Measurements from ENCODE around the gene GPR146.
"Not testable (repeated sequence)": the region's sequence is repeated elsewhere in the genome, so short reads cannot be mapped to it uniquely, and the experiment has no call there.

The GPR146 gene, protein sequence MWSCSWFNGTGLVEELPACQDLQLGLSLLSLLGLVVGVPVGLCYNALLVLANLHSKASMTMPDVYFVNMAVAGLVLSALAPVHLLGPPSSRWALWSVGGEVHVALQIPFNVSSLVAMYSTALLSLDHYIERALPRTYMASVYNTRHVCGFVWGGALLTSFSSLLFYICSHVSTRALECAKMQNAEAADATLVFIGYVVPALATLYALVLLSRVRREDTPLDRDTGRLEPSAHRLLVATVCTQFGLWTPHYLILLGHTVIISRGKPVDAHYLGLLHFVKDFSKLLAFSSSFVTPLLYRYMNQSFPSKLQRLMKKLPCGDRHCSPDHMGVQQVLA

DNA sequence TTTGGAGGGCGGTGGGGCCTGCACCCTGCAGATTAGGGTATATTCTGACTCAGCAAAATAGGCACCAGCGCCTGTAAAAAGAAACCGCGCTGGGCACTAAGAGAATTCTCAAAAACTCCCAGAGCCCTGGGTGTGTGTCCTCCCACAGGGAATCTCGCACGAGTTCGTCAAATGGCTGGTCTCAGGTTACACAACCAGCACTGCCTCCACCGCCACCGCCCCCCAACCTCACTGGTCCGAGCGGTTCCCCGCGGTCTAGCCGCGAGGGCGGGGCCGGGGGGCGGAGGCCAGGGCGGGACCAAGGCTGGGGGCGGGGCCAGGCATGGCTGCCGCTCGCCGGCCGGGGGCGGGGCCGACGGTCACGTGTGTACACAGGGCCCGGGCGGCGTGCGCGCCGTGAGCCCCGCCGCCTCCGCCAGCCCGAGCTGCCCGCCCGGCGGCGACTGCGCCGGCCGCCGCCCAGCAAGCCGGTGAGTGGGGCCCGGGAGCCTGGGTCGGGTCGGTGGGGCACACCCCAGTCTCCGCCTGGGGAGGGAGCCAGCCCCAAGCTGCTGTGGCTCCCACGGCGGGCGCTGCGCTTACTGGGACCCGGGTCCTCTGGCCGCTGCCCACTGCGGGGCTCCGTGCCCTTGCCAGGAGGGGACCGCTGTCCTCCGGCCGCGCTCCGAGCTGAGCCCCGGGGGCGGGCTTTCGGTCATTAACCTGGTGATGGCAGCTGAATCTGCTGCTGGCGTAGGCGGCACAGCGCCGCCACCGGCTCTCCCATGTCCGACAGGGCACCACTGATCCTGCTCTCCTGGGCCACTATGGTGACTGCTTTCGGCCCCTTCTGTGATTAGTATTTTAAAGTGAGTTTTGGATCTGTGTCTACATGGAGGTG lies at the start of gene GPR146:
GPR146 (plus strand) TSS at position 358 of the 880 bp plus-strand sequence. CDS start 12,970 bp downstream, outside the sequence.
- DNase-seq = peak; percentile 83 to 99 (median 95)
- intact Hi-C loops (cut with DNase I) = no loop called here

DNA sequence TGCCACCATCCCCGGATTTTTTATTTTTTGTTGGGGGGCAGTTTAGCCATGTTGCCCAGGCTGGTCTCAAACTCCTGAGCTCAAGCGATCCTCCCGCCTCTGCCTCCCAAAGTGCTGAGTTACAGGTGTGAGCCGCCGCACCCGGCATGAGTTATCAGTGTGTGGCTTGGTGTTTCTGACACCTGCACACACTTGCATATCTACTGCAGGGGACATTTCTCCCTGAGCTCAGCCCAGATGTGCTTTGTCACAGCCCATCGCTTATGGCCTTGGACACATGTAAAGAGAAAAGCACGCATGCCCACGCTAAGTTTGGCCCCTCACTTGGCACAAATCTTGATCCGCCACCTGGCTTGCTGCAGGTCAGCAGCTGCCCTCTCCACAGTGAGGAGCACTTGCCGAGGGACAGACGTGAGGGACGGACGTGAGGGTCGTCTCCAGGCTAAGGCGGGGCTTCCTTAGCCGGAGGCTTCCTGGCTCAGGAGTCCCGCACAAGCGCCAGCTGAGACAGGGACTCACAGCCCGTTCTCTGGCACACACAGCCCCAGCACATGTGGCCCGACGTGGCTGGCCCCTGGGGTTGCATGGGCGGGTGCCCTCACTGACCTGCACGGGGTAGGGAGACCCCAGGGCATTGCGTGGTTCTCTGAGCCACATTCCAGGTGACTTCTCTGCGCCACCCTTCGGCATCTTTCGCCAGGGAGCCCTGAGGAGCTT lies 49.6 kb upstream of the GPR146 start:
- no peak for DNase-seq
- intact Hi-C loops (cut with DNase I) = loop anchor here (1.0 to 10.0 kb wide), 2 partner anchors 71 to 160 kb away; no protein-coding TSS in a partner anchor

DNA sequence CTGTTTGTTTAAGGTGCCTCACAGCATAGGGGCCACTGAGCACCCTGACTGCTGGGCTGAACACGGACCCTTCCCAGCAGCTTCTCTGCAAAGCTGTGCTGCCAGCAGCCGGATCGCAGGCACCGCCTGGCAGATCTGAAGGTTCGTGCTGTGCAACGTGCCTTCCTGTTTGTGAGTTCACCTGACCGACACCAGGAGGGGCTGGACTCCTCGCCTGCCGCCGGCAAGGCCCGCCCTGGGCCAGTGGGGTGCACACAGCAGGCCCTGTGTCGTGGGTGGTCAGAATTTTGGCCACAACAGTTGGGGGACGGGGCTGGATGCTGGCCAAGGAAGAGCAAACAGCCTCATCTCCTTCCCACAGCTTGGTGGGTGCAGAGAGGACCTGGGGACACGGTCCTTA lies 48.8 kb upstream of the GPR146 start:
- no peak for DNase-seq
- intact Hi-C loops (cut with DNase I) = loop anchor here (10.0 kb wide), 1 partner anchor 159 kb away; no protein-coding TSS in a partner anchor

DNA sequence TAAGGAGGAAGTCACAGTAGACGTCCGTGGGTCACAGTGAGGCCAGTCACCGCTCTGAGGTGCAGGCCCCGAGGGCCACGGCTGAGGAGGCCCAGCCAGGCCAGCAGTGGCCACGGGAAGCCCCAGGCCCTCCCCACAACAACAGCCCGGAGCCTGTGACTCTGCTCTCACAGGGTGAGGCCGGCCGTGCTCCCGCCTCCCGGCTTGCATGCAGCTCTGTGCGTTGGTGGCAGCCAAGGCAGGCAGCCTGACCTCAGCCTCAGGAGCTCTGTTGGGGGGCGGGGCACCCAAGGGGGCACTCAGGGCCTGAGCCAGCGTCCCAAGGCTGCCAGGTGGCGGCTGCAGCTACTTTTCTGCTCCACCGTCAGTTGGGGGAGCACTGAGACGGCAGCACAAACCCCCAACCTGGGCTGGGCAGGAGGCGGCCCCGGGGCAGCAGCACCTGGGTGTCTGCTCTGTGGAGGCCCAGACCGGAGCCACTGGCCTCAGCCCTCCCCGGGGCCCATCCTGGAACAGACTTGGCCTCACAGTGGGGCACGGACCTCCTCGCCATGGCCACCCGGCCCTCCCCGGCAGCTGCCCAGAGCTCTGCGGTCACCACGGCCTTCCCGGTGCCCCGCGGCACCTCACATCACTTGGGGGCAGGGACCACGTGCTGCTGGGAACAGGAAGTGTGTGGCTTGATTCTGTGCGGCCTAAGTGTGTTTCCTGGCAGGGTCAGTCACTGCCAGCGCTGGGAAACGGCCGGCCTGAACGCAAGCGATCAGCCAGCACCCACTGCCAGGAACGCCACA lies 48.1 kb upstream of the GPR146 start:
- DNase-seq = no peak
- intact Hi-C loops (cut with DNase I) = loop anchor here (10.0 kb wide), 1 partner anchor 159 kb away; no protein-coding TSS in a partner anchor

DNA sequence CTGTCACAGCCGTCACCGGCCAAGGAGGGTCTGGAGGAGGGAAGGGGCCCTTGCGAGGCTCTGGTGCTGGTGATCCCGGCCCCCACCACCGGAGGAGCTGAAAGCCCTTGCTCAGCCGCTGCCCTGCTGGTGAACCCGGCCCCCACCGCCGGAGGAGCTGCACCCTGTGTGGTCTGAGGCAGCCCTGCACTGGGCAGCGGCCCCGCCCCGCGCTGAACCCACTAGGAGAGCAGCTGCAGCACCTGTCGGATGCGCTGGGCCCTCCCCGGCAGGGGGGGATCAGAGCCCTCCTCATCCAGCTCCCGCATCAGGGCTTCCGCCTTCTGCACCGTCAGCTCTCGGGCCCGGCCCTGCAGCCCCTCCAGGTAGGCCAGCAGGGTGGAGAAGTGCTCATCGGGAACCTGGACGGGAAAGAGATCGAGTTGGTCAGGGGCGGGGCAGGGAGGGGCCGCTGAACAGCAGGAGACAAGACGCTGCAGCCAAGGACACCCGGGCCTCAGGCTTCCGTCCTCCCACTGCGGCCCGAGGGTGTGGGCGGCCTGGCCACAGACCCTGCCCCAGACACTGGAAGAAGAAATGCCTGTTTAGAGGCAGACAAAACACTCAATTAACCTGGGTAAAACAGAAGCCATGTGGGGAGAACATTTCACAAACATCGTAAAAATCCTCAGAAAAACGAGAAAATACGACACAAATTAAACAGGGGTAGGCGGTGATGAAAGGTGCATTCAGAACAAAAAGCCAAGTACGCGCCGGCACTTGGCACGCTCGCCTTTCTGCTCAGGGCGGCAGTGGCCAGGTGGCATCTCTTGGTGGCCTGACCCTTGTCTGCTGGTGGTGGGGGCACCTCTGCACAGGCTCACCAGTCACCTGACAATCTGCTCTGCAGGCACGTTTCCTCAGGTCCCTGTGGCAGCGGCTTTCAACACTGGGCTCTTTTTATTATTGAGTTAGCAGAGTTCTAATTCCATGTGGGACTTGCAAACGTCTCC lies 46.6 kb upstream of the GPR146 start:
- DNase-seq = no peak
- intact Hi-C loops (cut with DNase I) = loop anchor here (10.0 kb wide), 1 partner anchor 157 kb away; no protein-coding TSS in a partner anchor

DNA sequence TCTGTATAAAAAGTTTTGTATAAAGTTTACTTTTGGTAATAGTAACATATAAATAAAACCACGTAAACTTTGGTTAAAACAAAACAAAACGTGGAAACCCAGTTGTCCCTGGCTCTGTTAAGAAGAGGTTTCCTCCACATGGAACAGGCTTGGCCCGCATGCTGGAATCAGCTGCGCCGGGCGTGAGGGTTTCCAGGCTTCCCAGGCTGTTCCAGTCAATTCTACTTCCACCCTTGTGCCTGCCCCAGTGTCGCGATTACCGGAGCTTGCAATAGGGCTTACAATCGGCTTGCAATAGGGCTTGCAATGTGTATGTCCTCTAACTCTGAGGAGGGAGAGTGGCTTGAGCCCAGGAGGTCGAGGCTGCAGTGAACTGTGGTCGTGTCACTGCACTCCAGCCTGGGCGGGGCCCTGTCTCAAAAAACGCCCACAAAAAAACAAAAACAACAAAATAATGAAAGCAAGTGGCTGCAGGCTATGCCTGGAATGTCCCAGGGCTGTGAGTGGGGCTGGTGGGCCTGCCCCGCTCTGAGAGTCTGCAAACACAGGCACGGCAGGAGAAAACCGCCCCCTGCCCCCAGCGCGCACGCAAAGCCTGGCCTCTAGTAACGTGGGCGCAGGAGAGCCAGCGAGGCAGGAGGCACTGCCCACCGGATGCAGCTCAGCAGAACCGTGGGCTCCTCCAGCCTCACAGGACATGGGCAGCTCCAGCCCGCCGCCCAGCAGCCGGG lies 45.0 kb upstream of the GPR146 start:
- DNase-seq = no peak
- intact Hi-C loops (cut with DNase I) = loop anchor here (10.0 kb wide), 1 partner anchor 155 kb away; no protein-coding TSS in a partner anchor

DNA sequence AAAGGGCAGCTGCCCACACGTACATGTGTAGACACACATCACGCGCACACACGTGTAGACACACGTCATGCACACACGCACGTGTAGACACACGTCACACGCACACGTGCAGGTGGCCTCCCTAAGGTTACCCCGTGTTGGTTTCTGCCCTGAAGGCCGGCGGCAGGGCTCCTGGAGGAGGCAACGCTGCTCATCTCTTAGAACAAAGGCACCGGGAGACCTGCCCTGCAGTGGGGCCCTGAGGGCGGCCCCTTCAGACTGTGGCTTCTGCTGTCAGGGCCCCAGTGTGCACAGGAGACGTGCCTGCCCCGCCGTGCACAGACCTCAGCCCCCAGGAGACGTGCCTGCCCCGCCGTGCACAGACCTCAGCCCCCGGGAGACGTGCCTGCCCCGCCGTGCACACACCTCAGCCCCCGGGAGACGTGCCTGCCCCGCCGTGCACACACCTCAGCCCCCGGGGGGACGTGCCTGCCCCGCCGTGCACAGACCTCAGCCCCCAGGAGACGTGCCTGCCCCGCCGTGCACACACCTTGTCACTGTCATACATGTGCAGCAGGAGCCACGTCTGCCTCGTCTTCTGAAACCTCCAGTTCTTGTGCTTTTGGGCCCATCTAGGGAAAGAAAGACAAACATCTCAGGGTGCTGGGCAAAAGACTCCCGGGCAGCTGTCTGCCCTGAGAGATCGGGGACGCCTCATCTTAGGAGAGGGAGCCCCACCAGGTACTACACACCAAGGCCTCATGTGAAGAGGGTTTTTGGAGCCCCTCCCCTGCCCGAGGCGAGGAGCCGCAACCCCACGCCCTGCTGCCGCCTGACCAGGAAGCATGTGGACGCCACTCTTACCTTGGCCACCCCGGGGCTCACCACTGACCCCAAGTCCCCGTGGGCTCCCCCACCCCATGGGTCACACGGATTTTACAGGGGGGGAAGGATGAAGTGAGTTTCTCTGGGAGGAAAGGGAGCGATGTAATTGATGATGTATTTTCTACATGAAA lies 44.1 kb upstream of the GPR146 start:
- intact Hi-C loops (cut with DNase I) = loop anchor here (10.0 kb wide), 1 partner anchor 155 kb away; no protein-coding TSS in a partner anchor
- DNase-seq = no peak

DNA sequence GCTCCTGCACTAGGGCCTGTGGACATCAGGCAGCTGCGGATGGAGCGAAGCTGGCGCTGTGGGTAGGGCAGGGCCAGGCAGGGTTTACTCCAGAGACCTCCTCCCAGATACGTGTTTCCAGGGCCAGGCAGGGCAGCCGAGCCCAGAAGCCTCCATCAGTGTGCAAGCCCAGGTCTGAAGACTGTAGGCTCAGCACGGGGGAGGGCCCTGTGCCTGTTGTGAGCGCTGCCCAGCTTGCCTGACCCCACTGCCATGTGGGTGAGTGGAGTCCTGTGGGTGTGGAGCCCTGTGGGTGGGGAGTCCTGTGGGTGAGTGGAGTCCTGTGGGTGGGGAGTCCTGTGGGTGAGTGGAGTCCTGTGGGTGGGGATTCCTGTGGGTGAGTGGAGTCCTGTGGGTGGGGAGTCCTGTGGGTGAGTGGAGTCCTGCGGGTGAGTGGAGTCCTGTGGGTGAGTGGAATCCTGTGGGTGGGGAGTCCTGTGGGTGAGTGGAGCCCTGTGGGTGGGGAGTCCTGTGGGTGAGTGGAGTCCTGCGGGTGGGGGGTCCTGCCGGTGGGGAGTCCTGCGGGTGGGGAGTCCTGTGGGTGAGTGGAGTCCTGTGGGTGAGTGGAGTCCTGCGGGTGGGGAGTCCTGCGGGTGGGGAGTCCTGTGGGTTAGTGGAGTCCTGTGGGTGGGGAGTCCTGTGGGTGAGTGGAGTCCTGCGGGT lies 43.1 kb upstream of the GPR146 start:
- intact Hi-C loops (cut with DNase I); DNase-seq: not testable (repeated sequence)

DNA sequence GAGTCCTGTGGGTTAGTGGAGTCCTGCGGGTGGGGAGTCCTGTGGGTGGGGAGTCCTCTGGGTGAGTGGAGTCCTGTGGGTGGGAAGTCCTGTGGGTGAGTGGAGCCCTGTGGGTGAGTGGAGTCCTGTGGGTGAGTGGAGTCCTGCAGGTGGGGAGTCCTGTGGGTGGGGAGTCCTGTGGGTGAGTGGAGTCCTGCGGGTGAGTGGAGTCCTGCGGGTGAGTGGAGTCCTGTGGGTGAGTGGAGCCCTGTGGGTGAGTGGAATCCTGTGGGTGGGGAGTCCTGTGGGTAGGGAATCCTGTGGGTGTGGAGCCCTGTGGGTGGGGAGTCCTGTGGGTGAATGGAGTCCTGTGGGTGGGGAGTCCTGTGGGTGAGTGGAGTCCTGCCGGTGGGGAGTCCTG lies 42.3 kb upstream of the GPR146 start:
- DNase-seq; intact Hi-C loops (cut with DNase I): not testable (repeated sequence)

DNA sequence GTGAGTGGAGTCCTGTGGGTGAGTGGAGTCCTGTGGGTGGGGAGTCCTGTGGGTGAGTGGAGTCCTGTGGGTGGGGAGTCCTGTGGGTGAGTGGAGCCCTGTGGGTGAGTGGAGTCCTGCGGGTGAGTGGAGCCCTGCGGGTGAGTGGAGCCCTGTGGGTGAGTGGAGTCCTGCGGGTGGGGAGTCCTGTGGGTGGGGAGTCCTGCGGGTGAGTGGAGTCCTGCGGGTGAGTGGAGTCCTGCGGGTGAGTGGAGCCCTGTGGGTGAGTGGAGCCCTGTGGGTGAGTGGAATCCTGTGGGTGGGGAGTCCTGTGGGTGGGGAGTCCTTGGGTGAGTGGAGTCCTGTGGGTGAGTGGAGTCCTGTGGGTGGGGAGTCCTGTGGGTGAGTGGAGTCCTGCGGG lies 41.9 kb upstream of the GPR146 start:
- intact Hi-C loops (cut with DNase I); DNase-seq: not testable (repeated sequence)

DNA sequence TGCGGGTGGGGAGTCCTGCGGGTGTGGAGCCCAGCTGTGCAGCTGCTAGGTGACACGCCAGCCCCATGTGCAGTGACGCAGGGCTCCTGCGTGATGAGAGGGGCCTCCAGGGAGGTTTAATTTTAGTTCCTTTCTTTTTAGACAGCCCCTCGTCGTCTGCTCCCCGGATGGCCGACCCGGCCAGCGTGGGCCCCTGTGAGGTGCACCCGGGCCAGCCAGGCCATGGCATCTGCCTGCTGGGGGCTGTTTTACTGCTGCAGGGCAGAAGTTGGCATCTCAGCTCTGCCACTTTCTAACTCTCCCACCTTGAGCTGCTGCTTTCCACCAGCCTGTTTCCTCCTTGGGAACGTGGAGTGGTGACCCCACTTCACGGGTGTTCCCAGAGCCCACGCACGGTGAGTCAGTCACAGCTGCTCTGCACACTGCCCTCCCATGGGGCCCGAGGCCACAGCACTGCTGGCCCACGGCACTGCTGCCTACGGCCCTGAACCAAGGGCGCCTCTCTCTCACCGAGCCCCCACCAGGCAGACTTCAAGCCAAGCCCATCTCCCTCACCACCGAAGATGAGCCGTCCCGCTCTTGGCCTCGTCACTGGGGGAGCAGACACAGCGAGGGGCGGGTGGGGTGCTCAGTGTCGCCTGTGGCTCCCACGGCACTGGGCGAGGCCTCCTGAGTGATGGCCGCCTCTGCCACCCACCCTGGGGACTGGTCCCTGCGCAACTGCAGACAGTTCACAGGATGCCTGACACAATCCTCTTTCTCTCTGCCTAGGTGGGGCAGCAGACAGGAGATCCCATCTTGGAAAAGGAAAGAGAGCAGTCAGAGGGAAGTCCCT lies 40.1 kb upstream of the GPR146 start:
- intact Hi-C loops (cut with DNase I) = no loop called here
- peak in 28 of 42 donors; percentile 21 to 79 (median 54) for DNase-seq

DNA sequence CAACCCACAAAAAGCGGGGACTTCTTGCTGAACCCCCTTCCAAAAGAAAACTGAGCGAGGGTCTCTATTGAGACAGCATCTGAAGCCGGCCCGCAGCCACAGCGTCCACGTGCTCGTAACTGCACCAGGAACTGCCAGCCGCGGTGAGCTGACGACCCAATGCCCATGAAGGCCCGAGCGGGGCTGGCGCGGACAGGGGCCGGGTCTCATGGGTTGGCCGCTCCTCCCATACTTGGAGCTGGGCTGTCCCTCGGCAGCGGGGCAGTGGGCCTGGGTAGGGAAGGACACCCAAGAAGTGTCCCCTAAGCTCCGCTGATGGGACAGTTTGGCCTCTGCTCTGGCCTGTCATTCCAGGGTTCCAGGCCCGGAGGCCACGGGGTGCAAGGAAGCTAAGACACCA lies 39.0 kb upstream of the GPR146 start:
- no peak for DNase-seq
- intact Hi-C loops (cut with DNase I) = no loop called here

DNA sequence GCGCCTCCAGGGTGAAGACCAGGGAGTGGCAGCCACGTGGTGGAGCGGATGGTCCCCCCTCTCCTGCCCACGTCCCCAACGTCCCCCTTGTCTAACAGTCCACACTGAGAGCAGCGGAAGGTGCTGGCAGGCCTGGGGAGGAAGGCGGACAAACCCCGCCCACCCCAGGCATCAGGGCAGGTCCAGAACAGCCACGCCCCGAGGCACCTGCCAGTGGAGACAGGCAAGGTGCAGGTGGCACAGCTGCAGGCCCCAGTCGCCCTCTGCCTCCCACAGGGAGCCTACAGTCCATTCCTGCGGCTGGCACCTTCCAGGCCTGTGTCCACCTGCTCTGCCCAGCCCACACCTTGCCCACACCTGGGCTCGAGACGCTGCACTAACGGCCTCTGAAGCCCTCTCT lies 36.4 kb upstream of the GPR146 start:
- no peak for DNase-seq
- intact Hi-C loops (cut with DNase I) = no loop called here

Data from head of caudate nucleus (tissue), 42 donors.